HG03378 (cell line): ENCODE measurements around the gene RGR.

Experiments used
- ATAC-seq: cut with Tn5 transposase; IDR thresholded peaks from one replicate; pipeline ENCODE4 v1.9.1; 2021; ENCODE audit warnings: mild to moderate bottlenecking, moderate library complexity; ENCODE audit not compliant: unreplicated experiment

The RGR gene

DNA sequence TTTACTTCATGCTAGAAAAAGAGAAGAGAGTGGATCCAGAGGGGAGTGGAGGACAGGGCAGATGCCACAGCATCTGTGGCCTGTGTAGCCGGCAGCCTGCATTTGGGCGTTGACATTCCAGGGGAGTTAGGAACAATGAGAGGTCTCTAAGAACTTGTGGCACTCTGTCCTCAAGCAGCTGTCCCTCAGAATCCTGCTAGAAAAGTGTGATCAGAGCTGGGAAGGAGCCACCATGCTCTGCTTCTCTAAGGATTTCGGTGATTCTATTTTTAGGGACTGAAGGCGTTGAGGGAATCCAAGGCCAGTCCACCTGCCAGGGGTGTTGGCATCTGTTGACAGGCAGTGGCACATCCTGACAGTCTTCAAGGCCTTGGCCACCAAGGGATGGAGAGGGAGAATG lies 27.1 kb upstream of the RGR start:
- no peak for ATAC-seq

DNA sequence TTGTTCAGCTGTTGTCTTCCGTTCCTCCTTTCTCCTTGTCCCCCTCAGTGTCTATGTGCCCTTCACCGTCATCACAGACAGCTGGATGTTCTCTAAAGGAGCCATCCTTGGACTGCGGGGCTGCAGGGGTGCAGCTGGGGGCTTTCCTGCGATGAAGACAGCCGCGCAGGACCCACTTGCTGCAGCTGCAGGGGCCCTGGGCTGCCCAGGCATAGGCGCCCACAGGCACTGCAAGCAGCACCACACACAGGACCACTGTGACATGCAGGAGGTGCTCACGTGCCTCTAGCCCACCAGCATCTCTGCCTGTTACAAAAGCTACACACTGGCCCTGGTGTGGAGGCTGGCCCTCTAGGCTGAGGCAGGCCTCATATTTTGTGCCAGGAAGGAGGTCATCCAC lies 22.9 kb upstream of the RGR start:
- no peak for ATAC-seq

DNA sequence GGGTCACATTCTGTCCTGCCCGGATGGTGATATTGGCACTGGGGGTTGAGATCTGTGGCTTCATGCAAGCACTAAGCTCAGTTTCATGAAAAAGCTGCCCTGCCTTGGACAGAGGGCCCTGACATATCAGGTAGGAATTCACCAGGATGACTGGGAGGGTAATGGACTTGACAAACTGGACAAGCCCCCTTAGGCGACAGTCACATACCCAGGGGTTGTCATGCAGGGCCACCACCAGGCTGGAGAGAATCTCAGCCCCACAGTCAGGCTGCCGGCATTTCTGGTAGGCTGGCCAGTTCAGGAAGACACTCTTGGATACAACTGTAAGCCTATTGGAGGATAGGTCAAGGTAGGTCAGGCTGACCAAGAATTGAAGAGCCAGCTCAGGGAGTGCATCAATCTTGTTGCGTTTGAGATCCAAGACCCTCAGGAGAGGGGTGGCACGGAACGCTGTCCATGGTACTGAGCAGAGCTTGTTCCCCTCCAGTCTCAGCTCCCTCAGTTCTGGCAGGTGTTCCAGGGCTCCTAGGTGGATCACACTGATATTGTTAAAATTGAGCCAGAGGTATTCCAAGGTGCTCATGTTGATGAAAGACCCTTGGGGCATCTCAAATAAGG lies 20.3 kb upstream of the RGR start:
- no peak for ATAC-seq

- no peak for ATAC-seq
These were observed 19.3 kb upstream of the RGR start, which contains the start of gene LRIT2 for GRCh38 chr10:84225427-84226173. Gene LRIT2 (minus strand): TSS chr10:84225544. CDS start chr10:84225520, 24 bp downstream.

DNA sequence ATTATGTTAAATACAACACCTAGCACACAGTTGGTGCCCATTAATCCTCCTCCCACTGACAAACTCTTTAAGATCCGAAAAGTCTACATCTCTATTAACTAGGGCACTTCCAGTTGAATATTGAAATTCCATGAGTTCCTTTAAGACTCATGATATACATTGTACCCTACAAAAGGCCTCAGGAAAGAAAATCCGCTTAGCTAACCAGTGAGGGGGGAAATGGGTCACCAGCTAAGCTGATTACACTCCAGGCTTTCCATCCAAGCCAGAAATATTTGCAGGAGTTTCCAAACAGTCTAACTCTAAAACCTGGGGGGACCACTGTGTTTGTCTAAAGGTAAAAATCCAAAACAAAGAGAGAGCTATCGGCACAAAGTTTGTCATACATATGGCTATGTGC lies 18.2 kb upstream of the RGR start:
- ATAC-seq, result no peak

- no peak for ATAC-seq
These were observed 17.0 kb upstream of the RGR start for GRCh38 chr10:84227810-84228209.

- no peak for ATAC-seq
These were observed 14.5 kb upstream of the RGR start for GRCh38 chr10:84230359-84230758.

DNA sequence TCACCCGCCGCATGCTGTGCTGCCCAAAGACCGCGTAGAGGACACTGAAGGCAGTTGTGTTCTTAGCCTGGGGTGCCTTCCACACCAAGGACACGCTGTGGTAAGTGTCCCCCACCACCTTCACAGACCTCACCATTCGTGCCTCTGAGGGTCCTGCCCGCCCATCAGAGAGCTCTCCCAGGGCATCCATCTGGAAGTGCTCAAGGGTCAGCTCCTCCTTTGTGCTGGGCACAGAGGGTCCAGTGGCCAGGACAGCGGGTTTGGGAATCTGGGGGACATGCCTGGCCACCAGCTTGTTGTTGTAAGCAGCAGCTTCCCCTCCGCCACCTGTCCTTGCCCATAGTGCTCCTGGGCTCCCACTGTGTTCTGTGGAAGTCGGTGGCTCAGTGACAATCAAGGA lies 12.5 kb upstream of the RGR start:
- ATAC-seq, result no peak

DNA sequence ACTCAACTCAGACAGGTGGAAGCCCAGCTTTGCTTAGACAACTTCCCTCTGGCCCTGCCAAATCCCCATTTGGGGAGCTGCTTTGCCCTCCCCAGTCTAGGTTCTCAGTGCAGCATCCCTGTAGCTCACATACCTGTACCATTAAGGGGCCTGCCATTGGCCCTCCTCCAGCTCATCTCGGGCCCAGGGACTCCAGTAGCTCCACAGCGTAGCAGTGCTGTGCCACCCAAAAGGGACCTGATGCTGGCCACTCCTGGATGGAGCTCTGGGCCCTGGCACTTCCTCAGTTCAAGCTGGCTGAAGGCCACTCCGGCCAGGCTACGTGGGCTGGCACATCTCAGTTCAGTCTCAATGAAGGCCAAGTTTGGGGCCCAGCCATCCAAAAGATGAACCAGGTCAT lies 10.9 kb upstream of the RGR start:
- ATAC-seq, result no peak

DNA sequence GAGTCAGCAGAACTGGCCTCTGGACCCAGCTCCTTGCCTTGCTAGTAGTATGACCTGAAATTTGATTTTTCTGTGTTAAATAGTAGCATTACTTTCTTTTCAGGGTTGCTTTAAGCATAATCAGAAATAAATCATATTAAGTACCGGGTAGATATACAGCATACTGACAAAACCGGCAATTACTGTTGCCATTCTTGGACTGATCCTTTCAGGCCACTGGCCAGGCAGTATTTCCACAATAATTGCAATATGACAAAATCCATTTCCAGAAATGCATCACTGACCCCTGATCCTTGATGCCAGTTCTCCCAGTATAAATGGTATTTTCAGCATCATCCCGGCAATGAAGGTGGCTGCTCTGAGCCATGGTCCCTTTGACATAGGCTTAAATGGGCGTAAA lies 10.4 kb upstream of the RGR start:
- no peak for ATAC-seq

GRCh38 chr10:84235096-84235495 lies 9.8 kb upstream of the RGR start:
- no peak for ATAC-seq

- ATAC-seq, result no peak
These were observed 8.1 kb upstream of the RGR start for GRCh38 chr10:84236807-84237198.

DNA sequence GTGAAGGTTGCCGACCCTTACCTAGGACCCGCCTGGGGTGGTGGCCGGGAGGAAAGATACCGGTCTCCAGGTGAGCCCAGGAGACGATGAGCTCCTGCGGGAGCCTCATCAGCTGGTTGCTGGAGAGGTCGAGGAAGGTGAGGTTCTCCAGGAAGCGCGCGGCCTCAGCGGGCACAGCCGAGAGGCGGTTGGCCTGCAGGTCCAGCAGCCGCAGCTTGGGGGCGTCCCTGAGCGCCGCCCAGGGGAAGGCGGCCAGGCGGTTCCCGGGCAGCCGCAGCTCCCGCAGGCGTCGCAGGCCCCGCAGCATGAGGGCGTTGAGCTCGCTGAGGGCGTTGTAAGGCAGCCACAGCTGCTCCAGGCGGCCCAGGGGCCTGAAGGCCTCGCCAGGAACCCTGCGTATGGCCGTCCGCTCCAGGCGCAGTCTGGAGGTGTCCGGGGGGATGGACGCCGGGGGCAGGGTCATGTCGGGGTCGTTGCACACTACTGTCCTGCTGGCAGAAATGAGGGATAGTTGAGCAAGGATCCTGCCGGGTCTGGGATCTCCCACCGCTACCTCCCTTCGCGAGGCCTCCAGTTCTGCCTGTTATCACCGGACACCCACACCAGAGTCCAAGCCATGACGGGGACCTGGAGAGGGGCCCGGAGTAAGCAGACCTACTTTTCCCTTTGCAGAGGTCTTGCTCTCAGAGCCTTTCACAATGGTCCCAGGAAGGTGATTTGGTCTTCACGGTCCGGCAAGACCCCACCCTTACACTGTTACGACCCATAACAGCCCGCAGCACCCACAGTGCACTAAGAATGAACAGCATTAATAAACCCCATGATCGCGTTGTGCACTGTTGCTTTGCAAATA lies 7.4 kb upstream of the RGR start:
- no peak for ATAC-seq

- no peak for ATAC-seq
These were observed 5.9 kb upstream of the RGR start for GRCh38 chr10:84238909-84239308.

GRCh38 chr10:84241185-84241790 lies 3.6 kb upstream of the RGR start, which contains the start of gene LRIT1:
Gene LRIT1 (minus strand): TSS chr10:84241546. CDS start chr10:84241439, 107 bp downstream.
- no peak for ATAC-seq

DNA sequence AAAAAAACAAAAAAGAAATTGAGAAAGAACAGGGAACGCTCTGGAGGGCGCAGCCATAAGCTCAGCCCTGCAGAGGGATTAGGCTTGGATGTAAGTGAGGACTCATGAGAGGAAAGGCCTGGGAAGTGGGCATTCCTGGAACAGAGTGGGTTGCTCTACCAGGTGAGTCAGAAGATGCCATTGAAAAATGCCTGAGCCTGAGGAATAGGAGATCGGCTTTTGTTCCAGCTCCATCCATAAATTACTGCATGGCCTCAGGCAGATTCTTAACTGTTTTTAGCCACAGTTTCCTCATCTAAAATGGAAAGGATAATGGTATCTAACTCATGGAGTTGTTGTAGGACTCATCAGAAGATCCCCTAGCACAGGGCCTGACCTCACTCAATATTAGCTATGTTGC lies 1.1 kb upstream of the RGR start:
- no peak for ATAC-seq

- ATAC-seq, result no peak
These were observed 2.6 kb downstream of the RGR start for GRCh38 chr10:84247496-84247895.

- ATAC-seq, result no peak
These were observed 3.9 kb downstream of the RGR start for GRCh38 chr10:84248794-84249193.

GRCh38 chr10:84254552-84255478 lies 10.0 kb downstream of the RGR start:
- ATAC-seq, result no peak
